8988T (cell line): Measurements from ENCODE around the gene APOBEC3G.

Source experiments
- DNase-seq: peaks from one replicate; pipeline ENCODE4 v3.0.0; 2011

Gene APOBEC3G

GRCh38 chr22:39128508-39128907 is 51.4 kb downstream of the APOBEC3G start:
- DNase-seq = no peak

- no peak for DNase-seq
These were observed 52.0 kb downstream of the APOBEC3G start for GRCh38 chr22:39129081-39129480.

- DNase-seq = no peak
These were observed 52.7 kb downstream of the APOBEC3G start for GRCh38 chr22:39129746-39130145.

- DNase-seq = no peak
These were observed 53.2 kb downstream of the APOBEC3G start for GRCh38 chr22:39130152-39130704.

GRCh38 chr22:39130892-39131855 is 54.1 kb downstream of the APOBEC3G start:
- DNase-seq = no peak

GRCh38 chr22:39132281-39132680 is 55.2 kb downstream of the APOBEC3G start:
- no peak for DNase-seq

GRCh38 chr22:39132871-39133524 is 55.9 kb downstream of the APOBEC3G start:
- no peak for DNase-seq

GRCh38 chr22:39133871-39134270 is 56.8 kb downstream of the APOBEC3G start:
- DNase-seq = no peak

- DNase-seq = no peak
These were observed 57.5 kb downstream of the APOBEC3G start for GRCh38 chr22:39134366-39135091.

- peak; percentile 81 for DNase-seq
These were observed 58.2 kb downstream of the APOBEC3G start for GRCh38 chr22:39135092-39135896.

- DNase-seq = no peak
These were observed 59.2 kb downstream of the APOBEC3G start for GRCh38 chr22:39136317-39136716.
